ENCODE results near the gene EGFR.
"Not testable (repeated sequence)": the region's sequence is repeated elsewhere in the genome, so short reads cannot be mapped to it uniquely, and the experiment has no call there.

The EGFR gene

DNA sequence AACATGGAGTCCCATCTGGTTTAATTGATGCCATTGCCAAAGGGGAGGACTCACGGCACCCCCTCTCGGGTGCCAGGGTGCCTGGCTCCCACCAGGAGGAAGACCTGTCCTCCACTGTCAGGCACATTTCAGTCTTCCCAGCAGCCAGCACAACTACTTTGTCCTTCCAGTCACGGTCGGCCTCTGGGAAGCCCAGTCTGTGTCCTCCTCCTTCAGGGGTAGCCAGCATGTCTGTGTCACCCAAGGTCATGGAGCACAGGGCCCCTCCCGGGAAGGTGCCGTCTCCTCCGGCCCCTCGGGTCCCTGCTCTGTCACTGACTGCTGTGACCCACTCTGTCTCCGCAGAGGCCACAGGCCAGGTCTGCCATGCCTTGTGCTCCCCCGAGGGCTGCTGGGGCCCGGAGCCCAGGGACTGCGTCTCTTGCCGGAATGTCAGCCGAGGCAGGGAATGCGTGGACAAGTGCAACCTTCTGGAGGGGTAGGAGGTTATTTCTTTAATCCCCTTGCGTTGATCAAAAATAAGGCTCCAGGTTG lies 142.4 kb downstream of the EGFR start:
- Histone ChIP-seq H3K36me3 (replicated peaks) (peaks cover 82% of the 10 kb centered on the region), H3K4me3 (ENCODE audit: low read depth, low read length) (no peak overlapping the region), H3K27ac (peak overlapping the region; percentile 79), H3K27me3 (replicated peaks) (no peaks in the 10 kb centered on the region)
- TF ChIP-seq, protein P1, sequence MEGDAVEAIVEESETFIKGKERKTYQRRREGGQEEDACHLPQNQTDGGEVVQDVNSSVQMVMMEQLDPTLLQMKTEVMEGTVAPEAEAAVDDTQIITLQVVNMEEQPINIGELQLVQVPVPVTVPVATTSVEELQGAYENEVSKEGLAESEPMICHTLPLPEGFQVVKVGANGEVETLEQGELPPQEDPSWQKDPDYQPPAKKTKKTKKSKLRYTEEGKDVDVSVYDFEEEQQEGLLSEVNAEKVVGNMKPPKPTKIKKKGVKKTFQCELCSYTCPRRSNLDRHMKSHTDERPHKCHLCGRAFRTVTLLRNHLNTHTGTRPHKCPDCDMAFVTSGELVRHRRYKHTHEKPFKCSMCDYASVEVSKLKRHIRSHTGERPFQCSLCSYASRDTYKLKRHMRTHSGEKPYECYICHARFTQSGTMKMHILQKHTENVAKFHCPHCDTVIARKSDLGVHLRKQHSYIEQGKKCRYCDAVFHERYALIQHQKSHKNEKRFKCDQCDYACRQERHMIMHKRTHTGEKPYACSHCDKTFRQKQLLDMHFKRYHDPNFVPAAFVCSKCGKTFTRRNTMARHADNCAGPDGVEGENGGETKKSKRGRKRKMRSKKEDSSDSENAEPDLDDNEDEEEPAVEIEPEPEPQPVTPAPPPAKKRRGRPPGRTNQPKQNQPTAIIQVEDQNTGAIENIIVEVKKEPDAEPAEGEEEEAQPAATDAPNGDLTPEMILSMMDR (IDR thresholded peaks at IDR 0.05; ENCODE audit: low read depth, low read length, missing control alignments) = no peak
- DNase-seq = no peak
- in situ Hi-C loops (cut with HindIII; ENCODE audit: low pct_ligation_motif_present, low sequenced_read_pairs) = no loop called here

DNA sequence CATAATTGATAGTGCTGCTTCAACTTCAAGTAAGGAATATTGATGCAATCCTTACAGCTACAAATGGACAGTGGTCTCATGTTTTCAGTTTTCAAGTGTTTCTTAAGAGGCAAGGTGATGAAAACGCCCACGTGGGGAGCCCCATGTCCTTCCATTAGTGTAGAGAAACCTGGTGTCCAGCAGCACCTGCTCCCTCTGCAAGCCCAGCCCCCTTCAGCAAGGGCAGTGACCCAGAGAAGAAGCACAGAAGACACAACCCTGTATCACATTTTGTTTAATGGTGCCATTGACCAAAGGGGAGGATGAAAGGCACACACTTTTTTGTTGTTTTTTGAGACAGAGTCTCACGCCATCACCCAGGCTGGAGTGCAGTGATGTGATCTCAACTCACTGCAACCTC lies 143.7 kb downstream of the EGFR start:
- H3K27me3 ChIP-seq (replicated peaks) = no peaks in the 10 kb centered on the region
- peaks cover 73% of the 10 kb centered on the region for H3K36me3 ChIP-seq (replicated peaks)
- in situ Hi-C loops (cut with HindIII; ENCODE audit: low pct_ligation_motif_present, low sequenced_read_pairs) = no loop called here
- H3K27ac ChIP-seq = no peak overlapping the region
- H3K4me3 ChIP-seq (ENCODE audit: low read depth, low read length) = no peak overlapping the region
- DNase-seq = no peak
- TF ChIP-seq, protein P1 (IDR thresholded peaks at IDR 0.05; ENCODE audit: low read depth, low read length, missing control alignments) = no peak

DNA sequence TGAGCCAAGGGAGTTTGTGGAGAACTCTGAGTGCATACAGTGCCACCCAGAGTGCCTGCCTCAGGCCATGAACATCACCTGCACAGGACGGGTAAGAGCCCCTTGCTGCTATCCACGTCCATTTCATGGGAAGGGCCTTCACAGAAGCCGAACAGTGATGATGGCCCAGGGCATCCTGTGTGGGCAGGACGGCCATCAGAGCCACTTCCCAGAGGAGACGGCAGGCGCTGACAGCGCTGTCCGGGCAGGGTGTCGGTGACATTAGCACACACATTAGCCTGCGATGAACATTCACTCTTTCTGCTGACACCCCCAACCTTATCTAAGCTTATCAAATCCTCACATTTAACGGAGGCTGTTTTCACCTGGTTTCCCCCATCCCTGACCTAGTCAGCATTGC lies 144.9 kb downstream of the EGFR start:
- in situ Hi-C loops (cut with HindIII; ENCODE audit: low pct_ligation_motif_present, low sequenced_read_pairs) = no loop called here
- H3K4me3 ChIP-seq (ENCODE audit: low read depth, low read length) = no peak overlapping the region
- TF ChIP-seq, protein P1 (IDR thresholded peaks at IDR 0.05; ENCODE audit: low read depth, low read length, missing control alignments) = no peak
- H3K36me3 ChIP-seq (replicated peaks) = peaks cover 62% of the 10 kb centered on the region
- DNase-seq = no peak
- no peaks in the 10 kb centered on the region for H3K27me3 ChIP-seq (replicated peaks)
- no peak overlapping the region for H3K27ac ChIP-seq

DNA sequence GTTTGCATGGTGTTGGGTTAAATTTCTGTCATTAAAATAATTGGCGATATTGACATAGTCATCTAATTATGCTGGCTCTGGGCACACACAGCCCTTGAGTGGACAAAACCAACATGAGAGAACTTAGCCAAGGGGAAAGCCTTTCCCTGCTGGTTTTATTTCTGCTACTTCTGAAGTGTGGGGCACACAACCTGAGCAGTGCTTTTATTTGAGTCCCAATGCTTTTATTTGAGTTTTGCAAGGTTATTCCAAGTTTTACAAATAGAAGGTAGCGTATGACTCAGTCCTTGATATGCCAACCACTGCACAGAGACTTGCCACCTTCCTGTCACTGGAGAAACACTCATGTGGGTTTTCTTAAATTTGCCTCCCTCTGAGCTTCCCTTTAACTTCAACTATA lies 145.7 kb downstream of the EGFR start:
- Histone ChIP-seq H3K27ac (no peak overlapping the region), H3K4me3 (ENCODE audit: low read depth, low read length) (no peak overlapping the region), H3K36me3 (replicated peaks) (peaks cover 55% of the 10 kb centered on the region), H3K27me3 (replicated peaks) (no peaks in the 10 kb centered on the region)
- in situ Hi-C loops (cut with HindIII; ENCODE audit: low pct_ligation_motif_present, low sequenced_read_pairs) = no loop called here
- no peak for DNase-seq
- TF ChIP-seq, protein P1 (IDR thresholded peaks at IDR 0.05; ENCODE audit: low read depth, low read length, missing control alignments) = no peak

DNA sequence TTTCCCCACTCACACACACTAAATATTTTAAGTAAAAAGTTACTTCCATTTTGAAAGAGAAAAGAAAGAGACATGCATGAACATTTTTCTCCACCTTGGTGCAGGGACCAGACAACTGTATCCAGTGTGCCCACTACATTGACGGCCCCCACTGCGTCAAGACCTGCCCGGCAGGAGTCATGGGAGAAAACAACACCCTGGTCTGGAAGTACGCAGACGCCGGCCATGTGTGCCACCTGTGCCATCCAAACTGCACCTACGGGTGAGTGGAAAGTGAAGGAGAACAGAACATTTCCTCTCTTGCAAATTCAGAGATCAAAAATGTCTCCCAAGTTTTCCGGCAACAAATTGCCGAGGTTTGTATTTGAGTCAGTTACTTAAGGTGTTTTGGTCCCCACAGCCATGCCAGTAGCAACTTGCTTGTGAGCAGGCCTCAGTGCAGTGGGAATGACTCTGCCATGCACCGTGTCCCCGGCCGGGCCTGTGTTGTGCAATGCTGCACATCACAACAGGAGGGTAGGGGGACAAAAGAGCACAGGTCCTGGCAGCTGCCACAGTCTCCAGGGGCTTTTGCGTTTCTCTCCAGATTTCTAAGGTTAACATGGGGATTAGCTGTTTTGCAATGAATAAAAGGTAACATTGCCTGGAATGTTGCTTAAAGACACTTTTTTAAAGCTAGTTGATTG lies 146.5 kb downstream of the EGFR start:
- TF ChIP-seq, protein P1 (IDR thresholded peaks at IDR 0.05; ENCODE audit: low read depth, low read length, missing control alignments) = no peak
- Histone ChIP-seq H3K36me3 (replicated peaks) (peaks cover 58% of the 10 kb centered on the region), H3K27me3 (replicated peaks) (no peaks in the 10 kb centered on the region), H3K4me3 (ENCODE audit: low read depth, low read length) (no peak overlapping the region), H3K27ac (no peak overlapping the region)
- in situ Hi-C loops (cut with HindIII; ENCODE audit: low pct_ligation_motif_present, low sequenced_read_pairs) = no loop called here
- no peak for DNase-seq

DNA sequence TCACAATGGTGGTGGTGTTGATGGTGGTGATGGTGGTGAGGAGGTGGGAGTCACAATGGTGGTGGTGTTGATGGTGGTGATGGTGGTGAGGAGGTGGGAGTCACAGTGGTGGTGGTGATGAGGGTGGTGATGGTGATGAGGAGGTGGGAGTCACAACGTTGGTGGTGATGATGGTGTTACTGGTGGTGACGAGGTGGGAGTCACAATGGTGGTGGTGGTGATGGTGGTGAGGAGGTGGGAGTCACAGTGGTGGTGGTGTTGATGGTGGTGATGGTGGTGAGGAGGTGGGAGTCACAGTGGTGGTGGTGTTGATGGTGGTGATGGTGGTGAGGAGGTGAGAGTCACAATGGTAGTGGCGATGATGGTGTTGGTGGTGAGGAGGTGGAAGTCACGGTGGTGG lies 148.5 kb downstream of the EGFR start:
- H3K4me3 ChIP-seq (ENCODE audit: low read depth, low read length); in situ Hi-C loops (cut with HindIII; ENCODE audit: low pct_ligation_motif_present, low sequenced_read_pairs); H3K27ac ChIP-seq; H3K27me3 ChIP-seq (replicated peaks); DNase-seq: not testable (repeated sequence)
- peaks cover 62% of the 10 kb centered on the region for H3K36me3 ChIP-seq (replicated peaks)

Measured in brain microvascular endothelial cell (primary cell).